Measurements from ENCODE around the gene TRAF3IP3.

TRAF3IP3 gene
- total RNA-seq, result 217 reads per million, percentile 93 among the genes with 10 or more reads in this experiment

DNA sequence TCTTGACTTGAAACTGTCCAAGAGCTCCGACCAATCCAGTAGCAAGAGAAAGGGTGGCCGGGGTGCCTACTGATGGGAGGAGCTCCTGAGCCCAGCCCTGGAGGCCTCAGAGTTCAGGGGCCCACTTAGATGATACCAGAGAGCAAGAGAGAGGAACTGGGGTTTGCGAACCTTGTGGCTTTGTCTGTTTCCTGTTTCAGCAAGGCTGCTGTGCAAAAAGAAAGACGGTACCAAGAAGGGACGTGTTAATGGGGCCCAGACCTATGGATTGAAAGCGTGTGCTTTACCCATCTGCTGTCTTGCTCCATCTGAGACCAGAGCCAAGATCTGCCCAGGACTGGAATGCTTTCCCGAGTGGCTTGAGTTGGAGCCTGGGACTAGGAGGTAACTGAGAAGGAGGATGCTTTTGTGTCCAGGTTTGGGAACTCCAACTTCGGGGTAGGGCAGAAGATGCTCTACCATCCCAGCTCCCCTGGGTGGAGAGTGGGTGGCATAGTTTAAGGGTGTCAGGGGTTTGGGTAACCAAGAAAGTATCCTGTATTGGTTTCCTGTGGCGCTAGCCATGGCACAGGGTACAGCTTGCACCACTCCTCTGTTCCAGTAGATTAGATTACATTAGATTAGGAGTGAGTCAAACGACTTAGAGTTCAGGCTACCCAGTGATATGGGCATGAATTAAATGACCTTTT, at the start of gene TRAF3IP3:
TRAF3IP3 (plus strand) TSS at position 128 of the 689 bp plus-strand sequence. CDS start 3,987 bp downstream, outside the sequence.
- DNase-seq, result peak; percentile 65

DNA sequence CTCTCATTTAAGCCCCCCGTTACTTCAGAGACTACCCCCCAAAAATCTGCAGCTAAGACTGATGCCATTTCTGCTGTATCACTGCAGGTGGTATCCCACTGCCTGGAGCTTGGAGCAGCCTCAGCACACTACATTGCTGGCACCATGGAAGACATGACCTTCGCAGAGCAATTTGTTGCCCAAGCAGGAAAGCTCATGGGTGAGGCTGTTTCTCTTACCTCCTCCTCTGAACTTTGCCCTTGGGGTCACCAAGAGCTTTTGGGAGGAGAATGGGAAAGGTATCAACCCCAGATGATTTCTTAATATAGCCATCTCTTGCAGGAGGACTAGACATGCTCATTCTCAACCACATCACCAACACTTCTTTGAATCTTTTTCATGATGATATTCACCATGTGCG, 49.2 kb upstream of the TRAF3IP3 start:
- DNase-seq, result no peak

GRCh38 chr1:209707308-209707707, 48.5 kb upstream of the TRAF3IP3 start:
- DNase-seq, result no peak

DNA sequence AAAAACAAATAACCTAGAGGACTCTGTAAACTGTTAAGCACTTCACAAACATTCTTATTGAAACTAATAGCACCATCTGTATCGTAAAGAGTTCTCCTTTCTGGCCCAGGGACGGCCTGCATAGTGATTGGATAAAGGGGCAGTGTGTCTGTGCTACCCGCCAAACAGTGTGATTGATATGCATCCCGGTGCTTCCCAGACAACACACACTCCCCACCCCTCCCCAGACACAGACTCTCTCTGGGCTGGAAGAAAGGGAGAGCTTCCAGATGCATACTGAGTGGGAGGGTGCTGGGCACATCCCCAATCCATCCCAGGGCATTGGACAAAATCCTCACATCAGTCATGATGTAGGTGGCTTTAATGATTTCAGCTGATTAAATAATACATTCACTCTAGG, 47.6 kb upstream of the TRAF3IP3 start:
- DNase-seq, result no peak

DNA sequence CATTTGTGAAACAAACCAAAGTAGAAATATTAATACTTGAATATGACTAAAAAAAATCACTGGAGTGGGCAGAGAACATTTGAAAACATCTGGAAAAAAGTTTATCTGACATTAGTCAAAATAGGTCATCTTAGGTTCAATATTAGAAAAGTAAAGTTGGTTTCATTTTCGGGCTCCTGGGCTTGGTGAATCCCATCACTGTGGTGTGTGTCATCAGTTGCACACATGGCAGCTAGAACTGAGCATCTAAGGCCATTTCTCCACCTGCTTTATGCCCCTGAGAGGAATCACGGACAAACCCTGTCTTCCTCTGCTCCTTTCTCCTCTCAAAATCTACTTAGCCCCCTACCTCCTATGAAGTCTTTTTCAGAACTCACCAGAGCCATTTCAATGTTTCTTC, 45.8 kb upstream of the TRAF3IP3 start:
- no peak for DNase-seq

DNA sequence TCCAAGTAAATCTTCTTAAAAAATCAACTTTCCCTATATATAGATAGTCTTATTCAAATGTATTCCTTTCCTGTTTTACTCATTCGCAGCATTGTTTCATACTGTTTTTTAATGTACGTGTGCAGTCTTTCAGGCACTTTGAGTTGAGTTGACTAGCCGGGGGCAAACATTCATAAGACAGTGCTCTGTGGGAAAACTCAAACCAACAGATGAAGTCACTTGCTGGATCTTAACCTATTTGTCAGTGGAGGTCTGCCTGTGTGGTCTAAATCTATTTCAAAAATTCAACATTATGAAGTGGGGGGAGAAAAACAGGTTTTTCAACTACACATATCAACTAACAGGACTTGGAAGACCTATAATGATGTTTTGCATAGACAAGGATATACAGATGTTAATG, 45.0 kb upstream of the TRAF3IP3 start:
- DNase-seq, result no peak

- no peak for DNase-seq
Observed at GRCh38 chr1:209714338-209714737, 41.5 kb upstream of the TRAF3IP3 start.

GRCh38 chr1:209715314-209715713, 40.5 kb upstream of the TRAF3IP3 start:
- DNase-seq, result no peak

GRCh38 chr1:209717818-209718217, 38.0 kb upstream of the TRAF3IP3 start:
- no peak for DNase-seq

GRCh38 chr1:209720326-209720725, 35.5 kb upstream of the TRAF3IP3 start:
- DNase-seq, result no peak

GRCh38 chr1:209720826-209721225, 35.0 kb upstream of the TRAF3IP3 start:
- DNase-seq, result no peak

DNA sequence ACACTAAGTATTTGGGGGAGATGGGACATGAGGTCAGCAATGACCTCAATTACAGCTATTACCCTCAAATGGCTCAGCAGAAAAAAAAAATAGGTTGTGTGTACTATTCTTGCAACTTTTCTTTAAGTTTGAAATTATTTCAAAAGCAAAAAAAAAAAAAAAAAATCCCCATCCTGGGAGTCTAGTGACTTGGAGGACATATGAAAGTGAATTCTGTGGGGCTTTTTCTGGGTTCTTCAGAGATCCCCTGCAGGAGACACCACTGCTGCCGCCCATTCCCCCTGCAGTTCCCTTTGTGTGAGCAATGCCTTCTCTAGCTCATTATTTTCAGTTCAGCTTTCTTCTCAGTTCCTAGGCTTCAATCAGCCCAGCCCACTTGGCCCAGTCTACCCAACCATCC, 34.5 kb upstream of the TRAF3IP3 start:
- DNase-seq, result no peak

DNA sequence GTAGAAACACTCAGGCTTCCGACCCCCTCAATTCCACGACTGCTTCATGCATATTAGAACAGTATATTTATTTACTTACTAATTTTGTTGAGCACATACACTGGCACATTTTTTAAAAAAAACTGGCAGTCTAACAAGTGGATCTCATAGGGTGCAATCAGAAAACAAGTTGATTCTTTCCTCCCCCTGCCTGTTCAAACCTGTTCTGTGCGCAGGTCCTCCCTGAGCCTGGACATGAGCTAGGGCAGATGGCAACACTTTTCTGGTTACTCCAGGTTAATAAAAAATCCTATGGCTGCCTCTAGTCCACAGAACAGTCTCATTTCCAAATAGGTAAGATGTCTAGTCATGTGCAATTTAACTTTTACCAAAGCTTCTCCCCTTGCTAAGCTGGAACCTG, 32.6 kb upstream of the TRAF3IP3 start:
- no peak for DNase-seq

- no peak for DNase-seq
Observed at GRCh38 chr1:209723756-209724693, 31.8 kb upstream of the TRAF3IP3 start.

DNA sequence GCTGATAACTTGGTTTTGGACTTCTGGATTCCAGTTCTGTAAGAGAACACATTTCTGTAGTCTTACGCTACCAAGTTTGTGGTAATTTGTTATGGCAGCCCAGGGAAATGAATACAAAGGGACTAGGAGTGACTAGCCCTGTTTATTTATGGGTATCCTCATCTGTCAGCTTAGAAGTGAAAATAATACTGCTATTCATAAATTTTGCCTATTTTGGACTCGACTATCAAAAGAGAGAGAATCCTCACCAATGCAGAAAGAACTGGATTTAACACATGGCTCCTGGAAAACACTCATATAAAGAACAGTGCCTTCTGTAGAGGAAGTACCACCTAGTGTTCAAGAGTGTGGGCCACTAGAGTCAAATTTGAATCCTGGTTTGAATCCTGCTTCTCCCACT, 28.6 kb upstream of the TRAF3IP3 start:
- DNase-seq, result no peak

DNA sequence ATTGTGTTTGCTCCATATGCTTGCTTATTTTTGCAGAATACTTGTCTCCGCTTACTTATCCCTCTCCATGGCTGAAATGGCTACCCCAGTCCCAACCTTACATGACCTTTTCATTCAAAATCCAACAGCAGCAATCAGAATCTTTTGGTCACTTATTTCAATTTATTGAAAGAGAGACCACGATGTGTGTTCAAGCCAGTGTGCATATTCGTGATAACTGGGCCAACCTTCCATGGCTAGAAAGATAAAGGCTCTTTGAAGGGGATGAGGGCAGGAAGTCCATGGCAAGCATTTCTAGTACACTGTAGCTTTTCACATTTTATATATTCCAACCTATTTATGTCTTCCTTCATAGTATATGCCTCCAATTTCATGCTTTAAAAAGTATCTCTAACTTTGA, 28.1 kb upstream of the TRAF3IP3 start:
- DNase-seq, result no peak

- no peak for DNase-seq
Observed at GRCh38 chr1:209728466-209728865, 27.4 kb upstream of the TRAF3IP3 start.

GRCh38 chr1:209729436-209729835, 26.4 kb upstream of the TRAF3IP3 start:
- DNase-seq, result no peak

DNA sequence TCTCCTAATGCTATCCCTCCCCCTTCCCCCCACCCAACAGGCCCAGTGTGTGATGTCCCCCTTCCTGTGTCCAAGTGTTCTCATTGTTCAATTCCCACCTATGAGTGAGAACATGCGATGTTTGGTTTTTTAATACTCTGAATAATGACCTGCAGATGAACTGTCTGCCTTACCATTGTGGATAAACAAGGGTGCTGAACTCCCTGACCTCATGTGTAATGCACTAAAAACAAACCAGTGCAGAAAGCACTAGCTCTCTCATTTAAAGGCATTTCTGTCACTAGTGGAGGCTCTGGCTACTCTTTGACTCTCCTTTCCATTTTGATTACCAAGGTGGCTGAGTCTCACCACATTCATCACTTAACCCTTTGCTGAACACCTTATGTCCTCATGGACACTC, 23.1 kb upstream of the TRAF3IP3 start:
- DNase-seq, result no peak

DNA sequence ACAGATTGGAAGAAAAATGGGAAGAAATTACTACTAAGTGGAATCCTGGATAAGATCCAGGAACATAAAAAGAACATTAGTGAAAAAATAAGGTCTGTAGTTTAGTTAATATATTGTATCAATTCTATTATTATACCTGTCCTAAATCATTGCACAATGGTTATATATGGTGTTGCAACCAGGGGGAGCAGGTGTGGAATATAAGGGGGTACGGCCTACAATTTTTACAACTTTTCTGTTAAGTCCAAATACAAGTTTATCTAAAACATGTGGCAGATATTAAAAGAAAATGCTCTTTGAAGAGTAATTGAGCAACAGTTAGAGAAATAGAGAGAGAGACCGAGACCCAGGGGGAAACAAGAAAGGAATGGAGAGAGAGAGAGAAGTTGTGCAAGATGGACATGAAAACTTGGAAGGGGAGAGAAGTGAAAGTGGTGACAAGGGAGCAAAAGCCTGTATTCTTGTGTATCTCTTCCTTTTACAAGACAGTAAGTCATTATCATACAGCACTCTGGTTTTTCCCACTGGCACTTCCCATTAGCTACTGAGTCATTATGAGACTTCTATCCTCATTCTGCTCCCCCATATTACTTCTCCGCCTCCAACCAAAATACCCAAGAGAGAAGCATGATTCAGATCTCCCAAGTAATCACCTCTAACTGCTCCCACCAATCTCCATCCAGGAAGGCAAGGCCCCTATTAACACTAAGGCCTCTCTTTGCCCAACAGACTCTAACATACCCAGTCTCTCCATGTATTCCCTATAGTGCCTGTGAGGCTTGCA, 22.3 kb upstream of the TRAF3IP3 start:
- DNase-seq, result no peak

DNA sequence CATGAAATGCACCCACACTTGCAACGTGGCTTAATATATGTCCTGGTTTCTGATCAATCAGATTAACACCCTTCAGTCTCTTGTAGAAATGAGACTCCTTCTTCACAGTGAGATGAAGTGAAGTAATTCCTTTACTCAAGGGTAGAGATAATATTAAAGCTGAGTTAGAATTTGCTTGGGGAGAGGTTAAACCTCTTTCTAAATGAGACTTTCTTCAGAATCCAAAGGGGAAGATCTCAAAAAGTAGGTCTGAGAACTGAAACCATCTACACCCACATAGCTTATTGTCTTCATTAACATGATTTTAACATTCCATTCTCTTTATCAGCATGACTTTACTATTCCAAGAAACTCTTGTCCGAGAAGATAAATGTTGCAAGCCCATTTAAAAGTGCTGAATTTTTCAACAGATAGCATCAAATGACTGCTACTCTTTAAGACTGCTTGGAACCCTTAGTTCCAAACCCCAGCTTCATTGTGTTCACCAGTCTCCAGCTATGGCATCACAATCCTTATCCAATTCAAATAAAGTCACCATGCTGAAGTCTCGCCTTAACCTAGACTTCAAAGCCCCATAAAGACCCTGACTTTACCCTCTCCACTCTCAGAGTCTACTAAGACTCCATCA, 19.2 kb upstream of the TRAF3IP3 start:
- no peak for DNase-seq

DNA sequence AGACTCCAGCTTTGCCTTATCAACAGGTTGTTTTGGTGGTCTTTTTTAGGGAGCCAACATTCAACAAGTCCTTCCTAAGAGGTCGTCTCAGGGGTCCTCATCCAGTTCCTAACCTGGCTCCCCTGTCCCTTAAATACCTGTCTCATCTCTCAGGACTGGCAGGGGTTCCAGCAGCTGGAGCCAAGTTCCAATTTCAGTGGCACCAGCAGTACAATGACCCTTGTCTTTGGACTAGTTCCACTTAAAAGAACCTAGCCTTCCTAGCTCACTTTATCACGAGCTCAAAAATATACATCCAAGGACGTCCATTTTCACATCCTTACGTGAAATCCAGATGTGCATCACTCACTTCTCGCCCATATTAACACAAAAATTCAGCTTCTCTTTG, 18.7 kb upstream of the TRAF3IP3 start:
- DNase-seq, result no peak

GRCh38 chr1:209738270-209738669, 17.6 kb upstream of the TRAF3IP3 start:
- DNase-seq, result no peak

All from effector CD4-positive, alpha-beta T cell (primary cell).